ENCODE data around the gene GLO1.

GLO1 gene

GRCh38 chr6:38688579-38689087, 14.3 kb downstream of the GLO1 start:
- Histone ChIP-seq H3K36me3 (replicated peaks in 1 of 2; ENCODE audit: control insufficient read depth in 2 of 2, insufficient read depth in 2 of 2, low read length in 2 of 2) (peaks cover 3 to 65% of the 10 kb centered on the region in 2 donors), H2AFZ (ENCODE audit: low read length) (no peak overlapping the region), H3K79me1 (ENCODE audit: low read depth, low read length) (no peaks in the 10 kb centered on the region), H4K8ac (ENCODE audit: low read depth, low read length) (no peak overlapping the region), H3K27ac (replicated peaks; ENCODE audit: low read length) (no peak overlapping the region), H3K4me3 (ENCODE audit: low read length in 2 of 2) (no peak overlapping the region), H3K9ac (ENCODE audit: low read depth, low read length, poor library complexity) (no peak overlapping the region), H2BK15ac (ENCODE audit: low read length) (no peak overlapping the region), H2BK12ac (ENCODE audit: low read length) (no peak overlapping the region), H2BK120ac (ENCODE audit: low read depth, low read length) (no peak overlapping the region), H3K4me2 (ENCODE audit: insufficient read depth, low read length, poor library complexity, severe bottlenecking) (no peak overlapping the region), H2AK5ac (ENCODE audit: low read depth, low read length) (no peak overlapping the region), H2BK5ac (ENCODE audit: low read length) (no peak overlapping the region), H3K23ac (ENCODE audit: low read depth, low read length, poor library complexity) (no peak overlapping the region), H3K18ac (ENCODE audit: low read length) (no peak overlapping the region), H3K14ac (ENCODE audit: low read length) (no peak overlapping the region), H3K27me3 (ENCODE audit: control insufficient read depth in 3 of 3, insufficient read depth in 3 of 3, low read depth in 1 of 3, low read length in 3 of 3) (no peaks in the 10 kb centered on the region), H3K4me1 (ENCODE audit: control insufficient read depth in 2 of 2, insufficient read depth in 1 of 2, low read depth in 1 of 2, low read length in 2 of 2) (no peaks in the 10 kb centered on the region), H3K4ac (ENCODE audit: low read length) (no peak overlapping the region), H4K91ac (ENCODE audit: low read depth, low read length, poor library complexity) (no peak overlapping the region), H3K9me3 (replicated peaks in 1 of 2; ENCODE audit: control insufficient read depth in 2 of 2, insufficient read depth in 1 of 2, low read depth in 1 of 2, low read length in 2 of 2) (peaks cover 0 to 9% of the 10 kb centered on the region in 2 donors)
- DNase-seq (ENCODE audit: low spot score): no peak
- no CpG with 5 or more reads among the region's 6 CpGs for WGBS, 2 donors (ENCODE audit: extremely low coverage in 2 of 2, insufficient read length in 2 of 2, insufficient replicate concordance in 1 of 2)

DNA sequence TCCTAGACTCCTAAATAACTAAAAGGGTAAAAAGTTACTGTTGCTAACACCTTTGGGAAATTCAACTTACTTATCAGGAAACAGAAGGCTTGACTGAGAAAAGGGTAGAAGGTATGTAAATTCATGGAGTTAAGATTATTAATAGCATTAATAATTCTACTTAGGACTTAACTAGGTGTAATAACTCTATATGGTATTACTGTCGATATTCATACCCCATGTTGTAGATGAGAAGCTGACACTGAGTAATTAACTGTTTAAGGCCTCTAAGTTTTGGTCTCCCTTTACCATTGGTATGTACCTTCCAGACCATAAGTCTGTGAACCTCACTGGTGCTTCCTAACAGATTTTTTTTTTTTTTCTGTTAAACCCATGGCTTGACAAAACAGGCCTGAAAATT, 15.4 kb downstream of the GLO1 start:
- Histone ChIP-seq H4K8ac (ENCODE audit: low read depth, low read length) (no peak overlapping the region), H2BK15ac (ENCODE audit: low read length) (no peak overlapping the region), H3K36me3 (replicated peaks in 1 of 2; ENCODE audit: control insufficient read depth in 2 of 2, insufficient read depth in 2 of 2, low read length in 2 of 2) (peaks cover 5 to 67% of the 10 kb centered on the region in 2 donors), H3K27ac (replicated peaks; ENCODE audit: low read length) (no peak overlapping the region), H3K4ac (ENCODE audit: low read length) (no peak overlapping the region), H2BK5ac (ENCODE audit: low read length) (no peak overlapping the region), H2BK120ac (ENCODE audit: low read depth, low read length) (no peak overlapping the region), H3K23ac (ENCODE audit: low read depth, low read length, poor library complexity) (no peak overlapping the region), H2AFZ (ENCODE audit: low read length) (no peak overlapping the region), H3K9ac (ENCODE audit: low read depth, low read length, poor library complexity) (no peak overlapping the region), H3K18ac (ENCODE audit: low read length) (no peak overlapping the region), H3K79me1 (ENCODE audit: low read depth, low read length) (no peaks in the 10 kb centered on the region), H3K4me3 (ENCODE audit: low read length in 2 of 2) (no peak overlapping the region), H2AK5ac (ENCODE audit: low read depth, low read length) (no peak overlapping the region), H3K4me1 (ENCODE audit: control insufficient read depth in 2 of 2, insufficient read depth in 1 of 2, low read depth in 1 of 2, low read length in 2 of 2) (no peaks in the 10 kb centered on the region), H3K4me2 (ENCODE audit: insufficient read depth, low read length, poor library complexity, severe bottlenecking) (no peak overlapping the region), H3K14ac (ENCODE audit: low read length) (no peak overlapping the region), H2BK12ac (ENCODE audit: low read length) (no peak overlapping the region), H4K91ac (ENCODE audit: low read depth, low read length, poor library complexity) (no peak overlapping the region), H3K27me3 (ENCODE audit: control insufficient read depth in 3 of 3, insufficient read depth in 3 of 3, low read depth in 1 of 3, low read length in 3 of 3) (no peaks in the 10 kb centered on the region), H3K9me3 (replicated peaks in 1 of 2; ENCODE audit: control insufficient read depth in 2 of 2, insufficient read depth in 1 of 2, low read depth in 1 of 2, low read length in 2 of 2) (peaks cover 0 to 4% of the 10 kb centered on the region in 2 donors)
- no CpG with 5 or more reads among the region's 1 CpG for WGBS, 2 donors (ENCODE audit: extremely low coverage in 2 of 2, insufficient read length in 2 of 2, insufficient replicate concordance in 1 of 2)
- no peak for DNase-seq (ENCODE audit: low spot score)

DNA sequence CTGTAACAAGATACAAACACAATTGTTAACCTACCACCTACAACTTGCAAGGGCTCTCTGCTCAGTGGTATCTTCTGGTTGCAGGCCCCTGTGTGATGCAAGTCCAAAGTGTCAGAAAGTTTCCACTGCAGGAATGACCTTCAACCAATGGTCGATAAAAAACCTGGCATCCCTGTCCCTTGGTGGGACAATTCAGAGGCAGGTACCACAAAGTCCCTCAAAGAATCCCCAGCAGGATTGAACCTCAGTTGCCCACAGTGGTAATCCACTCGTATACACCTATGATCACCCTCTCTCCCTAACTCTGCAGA, 15.9 kb downstream of the GLO1 start:
- H3K4me1 ChIP-seq (ENCODE audit: control insufficient read depth in 2 of 2, insufficient read depth in 1 of 2, low read depth in 1 of 2, low read length in 2 of 2): no peaks in the 10 kb centered on the region
- H3K9me3 ChIP-seq (replicated peaks in 1 of 2; ENCODE audit: control insufficient read depth in 2 of 2, insufficient read depth in 1 of 2, low read depth in 1 of 2, low read length in 2 of 2): no peaks in the 10 kb centered on the region
- DNase-seq (ENCODE audit: low spot score): no peak
- no peak overlapping the region for H3K4me3 ChIP-seq (ENCODE audit: low read length in 2 of 2)
- H2BK12ac ChIP-seq (ENCODE audit: low read length): no peak overlapping the region
- no peak overlapping the region for H2BK120ac ChIP-seq (ENCODE audit: low read depth, low read length)
- H3K27me3 ChIP-seq (ENCODE audit: control insufficient read depth in 3 of 3, insufficient read depth in 3 of 3, low read depth in 1 of 3, low read length in 3 of 3): no peaks in the 10 kb centered on the region
- peaks cover 5 to 69% of the 10 kb centered on the region in 2 donors for H3K36me3 ChIP-seq (replicated peaks in 1 of 2; ENCODE audit: control insufficient read depth in 2 of 2, insufficient read depth in 2 of 2, low read length in 2 of 2)
- H3K23ac ChIP-seq (ENCODE audit: low read depth, low read length, poor library complexity): no peak overlapping the region
- H2BK5ac ChIP-seq (ENCODE audit: low read length): no peak overlapping the region
- H2AFZ ChIP-seq (ENCODE audit: low read length): no peak overlapping the region
- WGBS, 2 donors (ENCODE audit: extremely low coverage in 2 of 2, insufficient read length in 2 of 2, insufficient replicate concordance in 1 of 2): no CpG with 5 or more reads among the region's 2 CpGs
- no peak overlapping the region for H3K18ac ChIP-seq (ENCODE audit: low read length)
- H4K8ac ChIP-seq (ENCODE audit: low read depth, low read length): no peak overlapping the region
- no peaks in the 10 kb centered on the region for H3K79me1 ChIP-seq (ENCODE audit: low read depth, low read length)
- H3K14ac ChIP-seq (ENCODE audit: low read length): no peak overlapping the region
- no peak overlapping the region for H3K4ac ChIP-seq (ENCODE audit: low read length)
- H3K27ac ChIP-seq (replicated peaks; ENCODE audit: low read length): no peak overlapping the region
- H4K91ac ChIP-seq (ENCODE audit: low read depth, low read length, poor library complexity): no peak overlapping the region
- H3K9ac ChIP-seq (ENCODE audit: low read depth, low read length, poor library complexity): no peak overlapping the region
- H2AK5ac ChIP-seq (ENCODE audit: low read depth, low read length): no peak overlapping the region
- H2BK15ac ChIP-seq (ENCODE audit: low read length): no peak overlapping the region
- no peak overlapping the region for H3K4me2 ChIP-seq (ENCODE audit: insufficient read depth, low read length, poor library complexity, severe bottlenecking)

DNA sequence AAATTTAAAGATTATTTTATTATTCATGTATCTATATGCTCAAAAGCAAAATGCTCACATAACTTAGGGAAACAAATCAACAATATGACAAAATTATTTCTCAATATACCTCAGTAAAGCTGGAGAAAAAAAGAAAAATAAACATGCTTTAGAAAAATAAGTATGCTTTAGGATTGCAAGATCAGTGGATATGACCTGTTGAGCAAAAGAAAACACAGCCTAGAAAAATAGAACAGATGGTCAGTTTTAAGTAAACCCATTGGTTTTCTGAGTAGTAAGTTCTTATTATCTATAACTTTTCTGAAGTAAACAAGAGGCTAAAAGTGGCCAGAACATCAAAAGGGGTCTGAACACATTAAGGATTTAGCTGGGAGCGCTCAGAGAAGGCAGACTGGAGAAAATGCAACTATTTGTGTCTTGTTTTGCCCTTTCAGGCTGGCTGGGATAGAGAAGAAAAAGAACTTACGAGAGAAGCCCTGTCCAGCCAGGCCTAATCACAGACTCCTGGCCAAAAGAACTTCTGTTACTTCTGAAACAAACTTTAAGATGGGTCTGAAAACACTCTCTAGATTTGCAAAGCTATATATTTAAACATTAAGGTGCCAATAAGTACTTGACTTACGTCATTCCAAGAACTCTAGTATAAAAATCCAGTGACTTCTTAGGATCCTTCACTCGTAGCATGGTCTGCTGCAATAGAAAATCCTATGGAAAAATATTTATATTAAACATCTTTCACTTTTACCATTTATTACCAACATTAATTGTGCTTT, 16.5 kb downstream of the GLO1 start:
- no peak overlapping the region for H2BK12ac ChIP-seq (ENCODE audit: low read length)
- H2AFZ ChIP-seq (ENCODE audit: low read length): no peak overlapping the region
- H3K9ac ChIP-seq (ENCODE audit: low read depth, low read length, poor library complexity): no peak overlapping the region
- H4K91ac ChIP-seq (ENCODE audit: low read depth, low read length, poor library complexity): no peak overlapping the region
- H3K79me1 ChIP-seq (ENCODE audit: low read depth, low read length): no peaks in the 10 kb centered on the region
- no CpG with 5 or more reads among the region's 4 CpGs for WGBS, 2 donors (ENCODE audit: extremely low coverage in 2 of 2, insufficient read length in 2 of 2, insufficient replicate concordance in 1 of 2)
- H3K36me3 ChIP-seq (replicated peaks in 1 of 2; ENCODE audit: control insufficient read depth in 2 of 2, insufficient read depth in 2 of 2, low read length in 2 of 2): peaks cover 10 to 75% of the 10 kb centered on the region in 2 donors
- no peak for DNase-seq (ENCODE audit: low spot score)
- no peak overlapping the region for H3K27ac ChIP-seq (replicated peaks; ENCODE audit: low read length)
- H2BK5ac ChIP-seq (ENCODE audit: low read length): no peak overlapping the region
- H3K4ac ChIP-seq (ENCODE audit: low read length): no peak overlapping the region
- H3K18ac ChIP-seq (ENCODE audit: low read length): no peak overlapping the region
- H4K8ac ChIP-seq (ENCODE audit: low read depth, low read length): no peak overlapping the region
- no peak overlapping the region for H2BK15ac ChIP-seq (ENCODE audit: low read length)
- no peak overlapping the region for H2AK5ac ChIP-seq (ENCODE audit: low read depth, low read length)
- H3K27me3 ChIP-seq (ENCODE audit: control insufficient read depth in 3 of 3, insufficient read depth in 3 of 3, low read depth in 1 of 3, low read length in 3 of 3): no peaks in the 10 kb centered on the region
- no peak overlapping the region for H2BK120ac ChIP-seq (ENCODE audit: low read depth, low read length)
- no peaks in the 10 kb centered on the region for H3K4me1 ChIP-seq (ENCODE audit: control insufficient read depth in 2 of 2, insufficient read depth in 1 of 2, low read depth in 1 of 2, low read length in 2 of 2)
- no peak overlapping the region for H3K23ac ChIP-seq (ENCODE audit: low read depth, low read length, poor library complexity)
- H3K9me3 ChIP-seq (replicated peaks in 1 of 2; ENCODE audit: control insufficient read depth in 2 of 2, insufficient read depth in 1 of 2, low read depth in 1 of 2, low read length in 2 of 2): no peaks in the 10 kb centered on the region
- H3K14ac ChIP-seq (ENCODE audit: low read length): no peak overlapping the region
- no peak overlapping the region for H3K4me2 ChIP-seq (ENCODE audit: insufficient read depth, low read length, poor library complexity, severe bottlenecking)
- no peak overlapping the region for H3K4me3 ChIP-seq (ENCODE audit: low read length in 2 of 2)

Measured in neuronal stem cell (in vitro differentiated cells).